COLO668 (cell line): Measurements from ENCODE around the gene SHROOM3.
"Not testable (repeated sequence)": the region's sequence is repeated elsewhere in the genome, so short reads cannot be mapped to it uniquely, and the experiment has no call there.

Experiments
- DNase-seq: peaks from one replicate; lab custom pipeline; 2025; ENCODE audit not compliant: unreplicated experiment; lab: John Stamatoyannopoulos, UW

Gene SHROOM3

DNA sequence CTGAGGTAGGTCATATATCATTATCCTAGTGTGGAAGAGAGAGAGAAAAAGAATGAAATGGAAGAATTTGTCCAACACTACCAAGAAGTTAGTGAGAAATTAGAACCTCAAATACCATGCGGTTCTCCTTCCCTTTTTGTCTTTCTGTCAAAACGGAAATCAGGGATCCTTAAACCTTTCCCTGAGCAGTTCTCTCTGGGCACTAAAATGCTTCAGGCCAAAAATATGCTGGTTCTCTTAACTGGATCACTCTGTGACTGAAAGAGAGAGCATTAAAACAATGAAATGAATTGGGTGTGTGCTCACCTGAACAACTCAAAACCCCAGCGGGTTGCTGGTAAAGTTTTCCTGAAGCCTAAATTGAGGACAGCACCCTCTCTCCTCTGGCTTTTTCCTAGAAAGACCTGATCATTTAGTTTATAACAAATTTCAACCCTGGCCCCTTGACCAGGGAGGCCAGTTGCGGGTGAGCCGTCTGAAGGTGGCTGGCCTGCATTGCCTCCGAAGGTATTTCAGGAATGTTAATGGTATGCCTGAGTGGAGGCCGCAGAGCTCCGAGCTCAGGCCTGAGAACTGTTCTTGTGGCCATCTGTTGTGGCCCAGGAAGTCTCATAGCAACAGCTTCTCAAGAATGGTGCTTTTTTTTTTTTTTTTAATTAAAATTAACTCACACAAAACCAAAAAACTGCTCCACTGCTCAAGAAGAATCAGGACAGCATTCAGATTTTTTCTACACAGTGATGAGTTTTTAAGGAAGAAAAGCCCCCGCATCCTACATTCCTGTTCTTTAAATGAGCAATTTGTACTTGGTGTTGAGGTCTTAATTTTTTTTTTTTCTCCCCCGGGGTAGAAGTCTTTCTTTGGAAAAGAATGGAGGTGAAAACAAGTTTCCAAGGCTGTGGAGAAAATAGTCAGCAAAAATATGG, 155.1 kb downstream of the SHROOM3 start:
- no peak for DNase-seq

- DNase-seq, result no peak
These were observed 155.8 kb downstream of the SHROOM3 start for GRCh38 chr4:76590798-76591281.

DNA sequence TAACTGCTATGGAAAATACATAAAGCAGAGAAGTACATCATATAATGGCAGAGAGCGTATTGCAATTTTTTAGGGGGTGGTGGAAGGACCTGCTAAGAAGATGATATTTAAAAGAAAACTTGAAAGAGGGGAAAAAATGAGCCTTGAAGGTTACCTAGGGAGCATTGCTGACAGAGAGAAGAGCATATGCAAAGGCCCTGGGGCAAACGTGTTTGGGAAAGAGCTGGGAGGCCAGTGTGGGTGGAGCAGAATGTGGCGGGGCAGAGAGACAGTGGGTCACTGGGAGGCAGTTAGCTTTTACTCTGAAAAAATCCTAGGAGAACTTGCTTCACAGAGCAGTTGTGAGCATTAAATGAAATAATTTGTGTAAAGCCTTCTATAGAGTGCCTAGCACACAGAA, 157.0 kb downstream of the SHROOM3 start:
- DNase-seq, result no peak

- no peak for DNase-seq
These were observed 157.4 kb downstream of the SHROOM3 start for GRCh38 chr4:76592460-76592859.

DNA sequence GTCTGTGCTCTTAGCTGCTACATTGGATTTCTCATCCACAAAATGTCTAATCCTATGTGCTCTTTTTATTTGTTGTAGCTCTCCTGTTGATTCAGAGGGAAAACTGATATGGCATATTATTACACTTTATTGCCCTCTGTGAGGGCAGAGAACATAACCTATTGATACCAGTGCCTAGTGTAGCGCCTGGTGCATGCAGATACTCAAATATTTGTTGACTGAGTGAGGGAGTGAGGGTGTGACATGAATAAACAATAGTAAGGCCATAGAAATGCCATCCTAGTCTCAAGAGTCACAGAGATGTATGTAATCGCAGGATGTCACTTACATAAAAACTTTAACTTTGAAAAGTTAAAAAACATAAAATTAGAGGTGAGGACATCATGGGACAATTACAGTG, 159.1 kb downstream of the SHROOM3 start:
- DNase-seq, result peak; percentile 42

DNA sequence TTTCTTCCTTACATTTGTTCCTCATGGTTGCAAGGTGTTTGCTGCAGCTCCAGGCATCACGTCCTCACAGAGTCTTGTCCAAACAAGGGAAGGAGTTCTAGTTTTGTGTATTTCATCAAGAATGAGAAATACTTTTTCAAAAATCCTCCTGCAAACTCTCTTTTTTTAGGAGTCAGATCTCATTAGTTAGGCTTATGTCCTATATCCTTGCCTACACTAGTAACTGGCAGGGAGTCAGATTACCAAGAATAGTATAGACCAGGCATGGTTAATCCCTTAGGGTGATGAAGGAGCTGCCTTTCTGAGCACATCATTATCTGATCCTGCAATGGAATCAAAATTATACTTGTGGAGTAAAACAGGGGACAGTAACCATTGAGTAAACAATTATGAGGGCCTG, 160.4 kb downstream of the SHROOM3 start:
- no peak for DNase-seq

- no peak for DNase-seq
These were observed 161.7 kb downstream of the SHROOM3 start for GRCh38 chr4:76596713-76597112.

DNA sequence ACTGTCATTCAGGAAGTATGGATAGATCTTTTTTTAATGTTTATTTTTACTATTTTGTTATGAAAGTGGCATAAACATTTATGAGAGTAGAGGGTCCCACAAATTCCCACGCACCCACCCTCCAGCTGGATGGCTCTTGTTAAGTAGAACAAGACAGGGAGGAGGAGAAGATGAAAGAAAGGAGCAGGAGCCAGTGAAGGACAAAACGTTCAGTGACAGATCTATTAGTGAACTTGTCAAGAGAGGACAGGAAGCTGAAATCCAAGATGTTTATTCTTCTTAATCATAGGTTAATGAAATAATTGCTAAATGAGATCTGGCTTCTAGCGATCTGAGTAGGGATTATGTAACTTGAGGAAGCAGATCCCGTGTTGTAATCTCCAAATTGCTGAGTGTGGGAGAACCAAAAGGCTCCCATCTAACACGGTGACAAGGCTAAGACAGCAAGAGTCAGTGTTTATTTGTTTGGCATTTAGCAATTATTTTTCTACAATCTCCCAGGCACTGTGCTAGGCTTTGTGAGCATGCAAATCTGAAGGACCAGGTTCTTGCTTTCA, 162.5 kb downstream of the SHROOM3 start:
- no peak for DNase-seq

DNA sequence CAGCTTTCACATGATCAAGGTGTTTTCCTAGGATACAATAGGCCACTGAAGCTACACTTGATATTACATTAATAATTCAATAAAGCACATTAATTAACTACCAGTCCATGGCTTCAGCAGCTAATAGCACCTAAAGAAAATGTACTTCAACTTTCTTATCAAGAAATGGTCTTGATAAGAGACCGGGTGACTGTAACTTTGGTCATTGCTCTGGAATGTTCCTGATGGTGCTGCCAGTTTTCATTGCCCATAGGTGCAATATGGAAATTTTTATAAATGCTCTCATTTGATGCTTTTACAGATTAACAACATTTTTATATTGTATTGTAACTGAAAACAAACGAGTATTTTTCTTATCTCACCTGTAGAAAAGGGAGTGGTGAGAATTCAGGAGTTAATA, 165.4 kb downstream of the SHROOM3 start:
- no peak for DNase-seq

DNA sequence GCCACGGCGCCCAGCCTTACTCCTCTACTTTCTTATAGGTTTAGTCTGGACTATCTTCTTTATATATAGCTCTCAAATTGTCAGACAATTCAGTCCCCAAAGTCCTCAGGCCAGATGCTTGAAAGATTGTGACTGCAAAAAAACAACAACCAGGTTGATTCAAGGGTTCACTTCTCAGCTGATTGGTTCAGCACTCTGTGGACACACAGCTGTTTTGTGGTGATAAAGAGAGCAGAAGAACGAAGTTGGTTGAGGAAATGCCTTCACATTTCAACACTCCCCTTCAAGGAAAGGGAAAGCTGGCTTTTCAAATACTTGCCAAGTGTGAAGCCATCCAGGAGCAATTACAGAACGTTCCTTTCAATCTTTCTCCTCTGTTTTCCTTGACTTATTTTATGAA, 166.8 kb downstream of the SHROOM3 start:
- no peak for DNase-seq

DNA sequence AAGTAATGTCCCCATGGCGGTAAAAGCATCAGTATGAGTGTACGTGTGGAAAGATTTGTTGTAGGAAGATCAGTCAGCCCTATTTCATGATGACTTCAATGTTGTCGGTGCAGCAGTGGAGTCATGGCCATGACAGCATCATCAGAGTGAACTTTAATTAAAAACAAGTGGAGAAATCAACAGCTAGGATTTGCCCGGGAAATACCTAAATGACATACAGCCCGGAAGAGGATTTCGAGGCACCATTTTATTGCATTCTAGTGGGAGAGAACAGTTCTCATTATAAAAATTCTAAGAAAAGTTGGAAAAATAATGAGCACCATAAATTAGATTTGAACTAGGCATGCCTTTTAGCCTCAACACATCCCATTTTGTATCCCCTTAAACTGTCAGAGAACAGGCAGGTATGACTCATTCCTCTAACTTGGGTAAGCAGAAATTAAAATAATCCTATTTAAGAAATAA, 170.1 kb downstream of the SHROOM3 start:
- DNase-seq, result no peak

GRCh38 chr4:76606645-76607265, 171.7 kb downstream of the SHROOM3 start:
- DNase-seq, result no peak

- DNase-seq, result no peak
These were observed 172.3 kb downstream of the SHROOM3 start for GRCh38 chr4:76607266-76607799.

GRCh38 chr4:76607846-76608245, 172.8 kb downstream of the SHROOM3 start:
- DNase-seq, result no peak

DNA sequence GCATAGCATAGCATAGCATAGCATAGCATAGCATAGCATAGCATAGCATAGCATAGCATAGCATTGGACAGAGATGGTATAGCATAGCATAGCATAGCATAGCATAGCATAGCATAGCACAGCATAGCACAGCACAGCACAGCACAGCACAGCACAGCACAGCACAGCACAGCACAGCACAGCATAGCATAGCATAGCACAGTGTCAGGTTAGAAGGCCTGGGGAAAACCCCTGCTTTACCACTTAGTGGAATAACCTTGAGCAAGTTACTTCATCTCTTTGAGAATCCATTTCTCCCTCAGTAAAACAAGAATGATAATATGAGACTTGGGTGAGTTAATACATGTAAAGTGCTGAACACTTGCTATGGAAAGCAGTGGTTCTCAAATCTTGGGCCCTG, 173.5 kb downstream of the SHROOM3 start:
- not testable (repeated sequence) for DNase-seq

DNA sequence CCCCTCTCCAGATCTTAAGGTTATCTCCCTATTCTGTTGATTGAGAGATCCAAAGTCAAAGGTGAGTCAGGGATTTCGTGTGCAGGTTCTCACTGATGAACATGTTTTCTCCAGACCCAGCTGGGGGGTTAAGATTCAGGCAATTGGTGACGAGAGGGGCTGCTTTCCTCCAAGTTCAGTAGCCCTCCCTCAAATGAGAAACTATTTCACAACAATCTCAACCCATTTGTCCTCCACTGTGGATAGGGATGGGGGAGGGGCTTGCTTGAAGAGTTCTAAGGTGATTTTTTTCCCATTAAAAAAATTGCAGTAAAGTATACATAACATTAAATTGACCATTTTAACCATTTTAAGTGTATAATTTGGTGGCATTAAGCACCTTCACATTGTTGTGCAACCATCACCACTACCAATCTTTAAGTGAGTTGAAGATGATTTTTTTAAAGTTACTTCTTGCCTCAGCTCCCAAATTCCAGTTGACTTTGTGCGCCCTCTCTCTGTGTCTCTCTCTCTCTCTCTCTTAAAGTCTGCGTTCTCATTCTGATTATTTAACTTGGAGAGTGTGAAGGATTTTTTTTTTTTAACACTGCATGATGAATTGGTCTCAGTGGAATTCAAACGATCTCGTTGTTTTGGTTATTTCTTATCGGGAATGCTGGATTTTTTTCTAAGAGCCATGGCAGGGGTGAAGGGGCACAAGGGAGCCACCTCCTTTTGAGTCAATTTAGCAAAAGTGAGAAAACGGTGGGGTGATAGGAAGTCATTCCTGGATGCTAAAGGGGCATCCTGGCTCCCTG, 175.9 kb downstream of the SHROOM3 start:
- no peak for DNase-seq

DNA sequence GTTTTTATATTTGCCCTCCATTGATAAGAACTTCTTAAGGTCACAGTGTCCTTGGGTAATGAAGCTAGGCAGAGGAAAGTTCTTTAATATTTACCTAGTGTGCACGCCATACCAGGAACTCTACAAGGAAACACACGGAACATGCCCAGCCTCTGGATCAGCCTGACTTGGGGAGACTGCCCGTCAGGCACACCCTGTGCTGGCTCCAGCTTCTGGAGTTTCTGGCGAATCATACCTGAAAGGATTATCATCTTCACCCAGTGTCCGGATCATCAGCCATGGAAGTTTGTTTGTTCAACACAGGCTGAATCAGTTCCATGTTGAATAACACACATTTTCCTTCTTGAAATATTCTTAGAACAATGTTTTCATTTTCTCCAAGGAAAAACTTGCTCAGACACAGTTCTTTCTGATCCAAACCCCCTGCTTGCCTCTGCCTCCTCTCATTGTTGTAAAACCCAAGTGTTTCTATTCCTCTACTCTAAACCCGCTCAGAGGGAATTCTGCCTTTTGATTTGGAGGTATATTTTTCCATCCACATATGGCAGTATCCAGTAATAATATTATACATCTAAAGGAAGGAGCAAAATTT, 176.7 kb downstream of the SHROOM3 start:
- no peak for DNase-seq

- DNase-seq, result no peak
These were observed 179.6 kb downstream of the SHROOM3 start for GRCh38 chr4:76614589-76614988.

- DNase-seq, result no peak
These were observed 181.0 kb downstream of the SHROOM3 start for GRCh38 chr4:76615999-76616398.

GRCh38 chr4:76616526-76616925, 181.5 kb downstream of the SHROOM3 start:
- DNase-seq, result no peak
